HepG2 (cell line): ENCODE results near the gene CACNB4. TPM values are rescaled to one million over a fixed set of nuclear protein-coding genes. Genes with fewer than 3 reads are reported as not detected.

Experiments used
- ATAC-seq: fragments of 200-7000 bp; cut with Tn5 transposase; 3 replicates; pipeline ENCODE4 v1.9.1; 2020; ENCODE audit warnings: mild to moderate bottlenecking, moderate library complexity
- BruUV-seq: library from RNA; stranded (reverse); fragments of 400-500 nt; replicated peaks from 2 replicates; lab custom pipeline; 2021; lab: Mats Ljungman, UMichigan
- CTCF ChIA-PET: fragments of 300-600 bp; formaldehyde crosslinking; extraction: SDS; loops from one replicate; lab custom pipeline; 2021; ENCODE audit warnings: low total read pairs, inconsistent platforms, low intra/inter-chr PET ratio; lab: Yijun Ruan, JAX
- POLR2A ChIA-PET: fragments of 350-600 bp; sonication (Branson Sonifier 250); formaldehyde crosslinking; loops from one replicate; lab custom pipeline; 2020; ENCODE audit warnings: antibody characterized with exemption, inconsistent platforms; lab: Yijun Ruan, JAX
- DNase-seq: peaks from one replicate; pipeline ENCODE4 v3.0.0-alpha.2; 2015; ENCODE audit warnings: low spot score
- FAIRE-seq: peaks from 3 replicates; lab custom pipeline; 2011; peaks lifted over from hg19 to GRCh38; lab: Jason Lieb, UNC
- H2AFZ ChIP-seq: one replicate; pipeline ENCODE4 v1.6.1; 2011; ENCODE audit warnings: low read length, inconsistent platforms
- H3K27ac ChIP-seq: fragments of 300-600 bp; 3 replicates; pipeline ENCODE4 v1.8.0; 2011; ENCODE audit warnings: mixed run types, mild to moderate bottlenecking, mixed read lengths, low read length, inconsistent platforms; ENCODE audit not compliant: insufficient read depth; ENCODE audit errors: extremely low read length
- H3K27me3 ChIP-seq, 2 experiments: fragments of 200-600 bp in 1 of 2; 2 replicates in 1 of 2; 3 replicates in 1 of 2; pipeline versions ENCODE4 v1.6.0 to v1.8.0; 2011; ENCODE audit warnings: low read length in 2 of 2, mild to moderate bottlenecking in 2 of 2, moderate library complexity in 2 of 2, inconsistent platforms in 1 of 2; ENCODE audit not compliant: insufficient read depth in 2 of 2, control insufficient read depth in 1 of 2
- H3K36me3 ChIP-seq, 2 experiments: fragments of 200-600 bp in 1 of 2; replicated peaks in 1 of 2; 2 replicates in 1 of 2; 3 replicates in 1 of 2; pipeline versions ENCODE4 v1.5.1 to v1.8.0; 2011; ENCODE audit warnings: low read length in 2 of 2, inconsistent platforms in 1 of 2; ENCODE audit not compliant: insufficient read depth in 2 of 2, control insufficient read depth in 1 of 2
- H3K4me1 ChIP-seq: 2 replicates; pipeline ENCODE4 v1.5.1; 2012; ENCODE audit warnings: low read length, inconsistent platforms; ENCODE audit not compliant: insufficient read depth
- H3K4me2 ChIP-seq: 2 replicates; pipeline ENCODE4 v1.6.0; 2011; ENCODE audit warnings: low read depth, low read length, inconsistent platforms
- H3K4me3 ChIP-seq, 3 experiments: fragments of 200-600 bp in 1 of 3; sonication (generic), shearing (Covaris generic) in 1 of 3; replicated peaks in 1 of 3; 2 replicates each; pipeline ENCODE4 v1.5.1; 2011 to 2016; ENCODE audit warnings: low read length in 3 of 3, inconsistent platforms in 2 of 3, low read depth in 2 of 3, mild to moderate bottlenecking in 2 of 3, control low read depth in 1 of 3, mixed read lengths in 1 of 3; ENCODE audit not compliant: insufficient read depth in 1 of 3
- H3K79me2 ChIP-seq: one replicate; pipeline ENCODE4 v1.6.1; 2011; ENCODE audit warnings: low read length, inconsistent platforms; ENCODE audit not compliant: insufficient read depth
- H3K9ac ChIP-seq: 2 replicates; pipeline ENCODE4 v1.6.0; 2011; ENCODE audit warnings: mild to moderate bottlenecking, low read depth, low read length, inconsistent platforms; ENCODE audit not compliant: insufficient read depth
- H3K9me3 ChIP-seq: 2 replicates; pipeline ENCODE4 v1.5.1; 2012; ENCODE audit warnings: mild to moderate bottlenecking, low read length
- H4K20me1 ChIP-seq: 2 replicates; pipeline ENCODE4 v1.6.0; 2011; ENCODE audit warnings: inconsistent platforms, mild to moderate bottlenecking, low read length, moderate library complexity; ENCODE audit not compliant: insufficient read depth
- FOXK1 ChIP-seq: sonication (generic); formaldehyde crosslinking; IDR thresholded peaks from 2 replicates; pipeline ENCODE4 v1.4.0; 2020; ENCODE audit warnings: low read depth, missing genetic modification reagents, borderline replicate concordance
- FUBP1 ChIP-seq: sonication (generic); formaldehyde crosslinking; IDR thresholded peaks from 2 replicates; pipeline ENCODE4 v1.5.1; 2020; ENCODE audit warnings: missing genetic modification reagents, mild to moderate bottlenecking, borderline replicate concordance
- RAD51 ChIP-seq: fragments of 450-650 bp; IDR thresholded peaks from 2 replicates; pipeline ENCODE4 v1.6.1; 2016; ENCODE audit warnings: borderline replicate concordance
- RNF2 ChIP-seq: fragments of 450-650 bp; conservative IDR thresholded peaks from 2 replicates; pipeline ENCODE4 v1.6.1; 2016; ENCODE audit warnings: low read depth
- ZNF24 ChIP-seq: fragments of 450-650 bp; IDR thresholded peaks from 2 replicates; pipeline ENCODE4 v1.6.1; 2017; ENCODE audit warnings: antibody characterized with exemption, mild to moderate bottlenecking
- ZNF256 ChIP-seq: sonication (generic); formaldehyde crosslinking; conservative IDR thresholded peaks from 2 replicates; pipeline ENCODE4 v1.4.0; 2020; ENCODE audit warnings: missing genetic modification reagents
- ZNF280B ChIP-seq: sonication (generic); formaldehyde crosslinking; IDR thresholded peaks from 2 replicates; pipeline ENCODE4 v1.5.0; 2020; ENCODE audit warnings: missing genetic modification reagents, mild to moderate bottlenecking, borderline replicate concordance
- ZNF510 ChIP-seq: sonication (generic); formaldehyde crosslinking; IDR thresholded peaks from 2 replicates; pipeline ENCODE4 v1.4.0; 2020; ENCODE audit warnings: low read depth, mild to moderate bottlenecking, missing genetic modification reagents
- ZNF562 ChIP-seq: sonication (generic); formaldehyde crosslinking; IDR thresholded peaks from 2 replicates; pipeline ENCODE4 v1.8.0; 2022; ENCODE audit warnings: missing genetic modification reagents, borderline replicate concordance
- ZNF619 ChIP-seq: sonication (generic); formaldehyde crosslinking; IDR thresholded peaks from 2 replicates; pipeline ENCODE4 v1.4.0; 2020; ENCODE audit warnings: mild to moderate bottlenecking, missing genetic modification reagents
- ZNF709 ChIP-seq: sonication (generic); formaldehyde crosslinking; IDR thresholded peaks from 2 replicates; pipeline ENCODE4 v1.5.0; 2020; ENCODE audit warnings: mild to moderate bottlenecking, missing genetic modification reagents
- ZNF781 ChIP-seq: sonication (generic); formaldehyde crosslinking; IDR thresholded peaks from 2 replicates; pipeline ENCODE4 v1.5.1; 2020; ENCODE audit warnings: borderline replicate concordance, mild to moderate bottlenecking, missing genetic modification reagents; ENCODE audit errors: not compliant biosample characterization
- WGBS: methylation state at CpG from one replicate; pipeline ENCODE4 v1.1.6; 2017; ENCODE audit warnings: low lambda C conversion rate; 5-methylcytosine and 5-hydroxymethylcytosine counted together
- in situ Hi-C: cut with HindIII; loops from 2 replicates; pipeline ENCODE4 v1.10.0; 2017; ENCODE audit warnings: low pct_unique_long_range_greater_than_20kb; ENCODE audit not compliant: extremely low pct_ligation_motif_present
- intact Hi-C: fragments of 100-400 bp; cut with micrococcal nuclease; formaldehyde crosslinking; loops from one replicate; pipeline ENCODE4 v1.10.0; 2022; ENCODE audit not compliant: unreplicated experiment
- polyA plus RNA-seq, 8 experiments: library from polyadenylated mRNA; depleted of rRNA in 3 of 8; stranded (reverse) in 7 of 8; unstranded in 1 of 8; fragments of >200 nt; fragmentation: Illumina TruSeq in 4 of 8; extraction: Trizol in 4 of 8; gene quantifications; 2 replicates each; pipeline versions ENCODE4 v1.2.1 to v1.2.3, GENCODE V29; 2011 to 2016; ENCODE audit warnings: low read depth in 4 of 8, missing spikeins in 1 of 8, mixed read lengths in 1 of 8; ENCODE audit not compliant: insufficient read depth in 1 of 8
- total RNA-seq, 5 experiments: library from RNA; depleted of rRNA; stranded (reverse); fragments of >200 nt; fragmentation: Illumina TruSeq; extraction: Trizol; gene quantifications; 2 replicates each; pipeline ENCODE4 v1.2.3, GENCODE V29; 2016; ENCODE audit warnings: low read depth in 1 of 5

The CACNB4 gene
- total and polyA plus RNA-seq, 2 of the 13 experiments (the other 11 are each of a cell fraction or from before 2014, with no cell fraction given), result 5.1 to 14.3 TPM

- no peak overlapping the region for H3K9ac ChIP-seq
- 98% methylated on average over 5 of the region's 5 CpGs for WGBS
- TF ChIP-seq RAD51 (no peak), ZNF619 (CRISPR knock-in tag) (no peak)
- TF ChIP-seq, all 625 proteins: peak for 0
- no peaks in the 10 kb centered on the region for H3K79me2 ChIP-seq
- FAIRE-seq, result no peak
- no peaks in the 10 kb centered on the region for H4K20me1 ChIP-seq
- no peak for DNase-seq
- ChIA-PET POLR2A (interaction anchor here (0.9 to 1.4 kb wide), 2 partner anchors 35 kb away, joined by 3 to 5 read pairs; partner anchors contain the start of gene ARL5A), CTCF (no interaction called here)
- no peak overlapping the region for H3K27ac ChIP-seq
- no peak overlapping the region for H2AFZ ChIP-seq
- H3K36me3 ChIP-seq, result no peaks in the 10 kb centered on the region
- in situ Hi-C loops (no loop called here), intact Hi-C loops (no loop called here)
- H3K4me2 ChIP-seq, result no peak overlapping the region
- H3K4me3 ChIP-seq, result no peak overlapping the region
- H3K27me3 ChIP-seq, result no peaks in the 10 kb centered on the region
- H3K9me3 ChIP-seq, result no peaks in the 10 kb centered on the region
- peaks cover 7% of the 10 kb centered on the region for H3K4me1 ChIP-seq
- BruUV-seq, result no TSS peak
- no peak for ATAC-seq
These were observed 236.1 kb downstream of the CACNB4 start for GRCh38 chr2:151862700-151863099.

- TF ChIP-seq FOXK1 (CRISPR knock-in tag) (no peak), RNF2 (no peak), ZNF709 (CRISPR knock-in tag) (no peak), ZNF781 (CRISPR knock-in tag) (no peak), ZNF280B (CRISPR knock-in tag) (no peak), ZNF510 (CRISPR knock-in tag) (no peak), ZNF256 (CRISPR knock-in tag) (no peak), ZNF562 (CRISPR knock-in tag) (no peak), FUBP1 (no peak), ZNF24 (no peak)
- BruUV-seq, result no TSS peak
- no peak overlapping the region for H2AFZ ChIP-seq
- H3K36me3 ChIP-seq, result no peaks in the 10 kb centered on the region
- WGBS, result 92% methylated on average over 4 of the region's 4 CpGs
- DNase-seq, result no peak
- CTCF ChIA-PET, result no interaction called here
- in situ Hi-C loops, result no loop called here
- H3K79me2 ChIP-seq, result no peaks in the 10 kb centered on the region
- intact Hi-C loops, result no loop called here
- no peak overlapping the region for H3K4me3 ChIP-seq
- no peaks in the 10 kb centered on the region for H4K20me1 ChIP-seq
- H3K4me1 ChIP-seq, result peaks cover 7% of the 10 kb centered on the region
- H3K9ac ChIP-seq, result no peak overlapping the region
- H3K4me2 ChIP-seq, result no peak overlapping the region
- no peak for FAIRE-seq
- ATAC-seq, result no peak
- no peaks in the 10 kb centered on the region for H3K27me3 ChIP-seq
- H3K27ac ChIP-seq, result no peak overlapping the region
- POLR2A ChIA-PET, result interaction anchor here (1.5 kb wide), 1 partner anchor 33 kb away, joined by 6 read pairs; the partner anchor contains the start of gene ARL5A
- H3K9me3 ChIP-seq, result no peaks in the 10 kb centered on the region
These were observed 237.7 kb downstream of the CACNB4 start for GRCh38 chr2:151861174-151861573.
